Right kidney (tissue), 1 donor: ENCODE data around the gene PNRC2.
A peak's percentile ranks its signal among the peaks of the same experiment; 100 is the strongest.
"Not testable (repeated sequence)": the region's sequence is repeated elsewhere in the genome, so short reads cannot be mapped to it uniquely, and the experiment has no call there.

Experiments
- DNase-seq: peaks from one replicate; pipeline ENCODE4 v3.0.0-alpha.2; 2016

PNRC2 gene

DNA sequence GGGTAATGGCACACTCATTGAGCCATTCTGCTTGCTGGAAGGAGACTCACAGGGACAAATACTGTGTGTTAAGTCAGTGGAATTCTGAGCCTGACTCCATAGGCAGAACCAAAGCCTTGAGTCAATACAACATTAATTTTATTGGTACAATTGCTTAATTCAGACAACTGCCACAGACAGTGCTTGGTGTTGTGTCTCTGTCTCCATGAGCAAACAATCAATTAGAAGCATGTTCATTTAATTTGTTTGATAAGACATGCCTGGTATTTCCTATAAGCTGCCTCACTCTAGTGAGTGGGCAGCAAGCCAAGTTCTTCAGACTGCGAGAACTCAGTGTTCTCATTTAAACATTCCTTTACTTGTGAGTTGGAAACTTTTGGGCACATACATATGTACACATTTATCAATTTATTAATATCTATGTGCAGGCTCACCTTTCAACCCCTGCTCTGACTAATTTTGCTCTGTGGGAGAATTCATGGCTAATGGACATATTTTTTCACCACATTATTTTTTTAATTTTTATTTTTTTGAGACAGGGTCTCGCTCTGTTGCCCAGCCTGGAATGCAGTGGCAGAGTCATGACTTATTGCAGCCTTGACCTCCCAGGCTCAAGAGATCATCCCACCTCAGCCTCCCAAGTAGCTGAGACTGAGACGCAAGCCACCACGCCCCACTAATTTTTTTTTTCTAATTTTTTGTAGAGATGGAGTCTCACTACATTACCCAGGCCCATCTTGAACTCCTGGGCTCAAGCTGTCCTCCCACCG, 25.0 kb downstream of the PNRC2 start:
- peak; percentile 57 for DNase-seq

DNA sequence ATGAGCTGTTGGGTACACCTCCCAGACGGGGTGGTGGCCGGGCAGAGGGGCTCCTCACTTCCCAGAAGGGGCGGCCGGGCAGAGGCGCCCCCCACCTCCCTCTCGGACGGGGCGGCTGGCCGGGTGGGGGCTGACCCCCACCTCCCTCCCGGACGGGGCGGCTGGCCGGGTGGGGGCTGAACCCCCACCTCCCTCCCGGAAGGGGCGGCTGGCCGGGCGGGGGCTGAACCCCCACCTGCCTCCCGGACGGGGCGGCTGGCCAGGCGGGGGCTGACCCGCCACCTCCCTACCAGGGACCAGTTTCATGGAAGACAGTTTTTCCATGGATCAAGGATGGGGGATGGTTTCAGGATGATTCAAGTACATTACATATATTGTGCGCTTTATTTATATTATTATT, 27.4 kb downstream of the PNRC2 start:
- not testable (repeated sequence) for DNase-seq

DNA sequence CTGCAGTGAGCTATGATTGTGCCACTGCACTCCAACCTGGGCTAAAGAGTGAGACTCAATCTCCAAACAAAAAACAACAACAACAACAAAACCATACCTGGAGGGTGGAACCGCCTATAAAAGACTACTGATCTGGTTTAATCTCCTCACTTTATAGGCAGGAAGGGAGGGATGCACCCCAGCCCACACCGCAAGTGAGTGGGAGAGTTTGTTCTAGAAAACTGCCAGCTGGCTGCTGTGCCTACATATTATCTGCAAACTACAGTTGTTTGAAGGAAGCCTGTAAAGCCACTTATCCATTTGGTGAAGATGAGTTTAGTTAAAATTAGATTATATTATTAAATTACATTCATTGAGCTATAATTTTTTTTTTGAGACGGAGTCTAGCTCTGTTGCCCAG, 29.6 kb downstream of the PNRC2 start:
- DNase-seq, result no peak

DNA sequence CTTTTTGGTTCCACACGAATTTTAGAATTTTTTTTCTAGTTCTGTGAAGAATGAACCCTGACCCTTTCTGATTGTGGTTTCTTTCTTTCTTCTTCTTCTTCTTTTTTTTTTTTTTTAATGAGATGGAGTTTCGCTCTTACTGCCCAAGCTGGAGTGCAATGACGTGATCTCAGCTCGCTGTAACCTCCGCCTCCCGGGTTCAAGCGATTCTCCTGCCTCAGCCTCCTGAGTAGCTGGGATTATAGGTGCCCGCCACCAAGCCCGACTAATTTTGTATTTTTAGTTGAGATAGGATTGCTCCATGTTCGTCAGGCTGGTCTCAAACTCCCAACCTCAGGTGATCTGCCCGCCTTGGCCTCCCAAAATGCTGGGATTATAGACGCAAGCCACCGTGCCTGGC, 32.4 kb downstream of the PNRC2 start:
- not testable (repeated sequence) for DNase-seq

DNA sequence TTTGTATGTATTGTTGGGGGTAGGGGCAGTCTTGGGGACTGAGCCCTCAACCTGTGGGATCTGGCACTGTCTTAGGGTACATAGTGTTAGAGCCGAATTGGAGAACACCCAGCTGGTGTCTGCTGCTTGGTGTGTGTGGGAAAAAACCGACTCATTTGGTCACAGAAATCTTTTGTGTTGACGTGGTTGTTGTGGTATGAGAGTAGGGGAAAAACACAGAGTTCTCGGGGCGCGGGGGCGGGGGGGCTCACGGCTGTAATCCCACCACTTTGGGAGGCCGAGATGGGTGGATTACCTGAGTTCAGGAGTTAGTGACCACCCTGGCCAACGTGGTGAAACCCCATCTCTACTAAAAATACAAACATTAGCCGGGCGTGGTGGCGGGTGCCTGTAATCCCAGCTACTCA, 35.8 kb downstream of the PNRC2 start:
- DNase-seq, result no peak

DNA sequence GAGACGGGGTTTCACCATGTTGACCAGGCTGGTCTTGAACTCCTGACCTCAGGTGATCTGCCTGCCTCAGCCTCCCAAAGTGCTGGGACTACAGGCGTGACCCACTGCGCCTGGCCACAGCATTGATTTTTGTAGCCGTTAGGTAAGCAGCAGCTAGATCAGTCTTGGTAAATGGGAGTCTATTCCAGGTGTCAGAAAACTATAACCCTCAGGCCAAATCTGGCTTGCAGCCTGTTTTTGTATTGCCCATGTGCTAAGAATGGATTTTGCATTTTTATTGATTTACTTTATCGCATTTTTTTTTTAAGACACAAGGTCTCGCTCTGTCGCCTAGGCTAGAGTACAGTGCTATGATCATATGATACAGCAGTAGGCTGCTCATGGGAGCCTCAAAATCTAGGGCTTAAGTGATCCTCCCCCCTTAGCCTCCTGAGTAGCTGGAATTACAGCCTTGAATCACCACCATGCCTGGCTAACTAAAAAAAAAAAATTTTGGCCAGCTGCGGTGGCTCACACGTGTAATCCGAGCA, 37.1 kb downstream of the PNRC2 start:
- no peak for DNase-seq

DNA sequence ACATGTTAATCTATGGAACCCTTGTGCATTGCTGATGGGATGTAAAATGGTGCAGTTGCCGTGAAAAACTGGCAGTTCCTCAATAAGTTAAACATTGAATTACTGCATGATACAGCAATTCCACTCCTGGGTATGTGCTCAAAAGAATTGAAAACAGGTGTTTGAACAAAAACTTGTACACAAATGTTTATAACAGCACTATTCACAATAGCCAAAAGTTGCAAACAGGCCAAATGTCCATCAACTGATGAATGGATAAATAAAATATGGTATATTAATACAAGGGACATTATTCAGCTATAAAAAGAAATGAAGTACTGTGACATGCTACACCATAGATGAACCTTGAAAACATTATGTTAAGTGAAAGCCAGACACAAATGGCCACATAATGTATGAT, 38.2 kb downstream of the PNRC2 start:
- no peak for DNase-seq

DNA sequence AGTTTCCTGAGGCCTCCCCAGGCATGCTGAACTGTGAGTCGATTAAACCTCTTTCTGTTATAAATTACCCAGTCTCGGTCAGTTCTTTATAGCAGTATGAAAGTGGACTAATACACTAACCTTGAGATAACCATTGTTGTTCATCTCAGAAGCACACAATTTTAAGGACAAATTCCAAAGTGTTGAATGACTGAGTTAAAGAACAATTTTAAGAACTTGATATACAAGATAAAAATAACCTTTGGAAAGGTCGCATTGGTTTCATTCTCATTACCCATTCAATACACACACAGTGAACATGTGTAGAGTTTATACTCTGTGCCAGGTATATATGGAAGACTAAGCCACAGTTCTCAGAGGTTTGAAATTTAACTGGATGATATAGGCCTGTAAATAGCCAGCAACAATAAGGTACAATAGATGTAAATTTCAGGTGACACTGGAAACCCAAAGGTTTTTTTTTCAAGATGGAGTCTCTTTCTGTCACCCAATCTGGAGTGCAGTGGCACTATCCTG, 39.6 kb downstream of the PNRC2 start:
- DNase-seq, result no peak

DNA sequence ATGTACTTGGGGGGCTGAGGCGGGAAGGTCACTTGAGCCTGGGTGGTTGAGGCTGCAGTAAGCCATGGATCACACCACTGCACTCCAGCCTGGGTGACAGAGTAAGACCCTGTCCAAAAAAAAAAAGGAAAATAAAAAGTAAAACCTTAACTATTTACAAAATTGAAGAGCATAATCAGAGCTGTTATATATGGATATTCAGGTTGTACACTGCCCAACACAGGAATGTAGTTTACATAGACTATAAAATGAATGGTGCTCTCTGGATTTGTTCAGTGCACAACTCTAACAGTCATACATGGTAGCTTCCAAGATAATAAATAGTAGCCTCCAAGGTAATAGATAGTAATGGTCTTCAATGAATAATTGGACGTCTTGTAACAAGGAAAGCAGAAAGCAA, 43.1 kb downstream of the PNRC2 start:
- DNase-seq, result no peak

DNA sequence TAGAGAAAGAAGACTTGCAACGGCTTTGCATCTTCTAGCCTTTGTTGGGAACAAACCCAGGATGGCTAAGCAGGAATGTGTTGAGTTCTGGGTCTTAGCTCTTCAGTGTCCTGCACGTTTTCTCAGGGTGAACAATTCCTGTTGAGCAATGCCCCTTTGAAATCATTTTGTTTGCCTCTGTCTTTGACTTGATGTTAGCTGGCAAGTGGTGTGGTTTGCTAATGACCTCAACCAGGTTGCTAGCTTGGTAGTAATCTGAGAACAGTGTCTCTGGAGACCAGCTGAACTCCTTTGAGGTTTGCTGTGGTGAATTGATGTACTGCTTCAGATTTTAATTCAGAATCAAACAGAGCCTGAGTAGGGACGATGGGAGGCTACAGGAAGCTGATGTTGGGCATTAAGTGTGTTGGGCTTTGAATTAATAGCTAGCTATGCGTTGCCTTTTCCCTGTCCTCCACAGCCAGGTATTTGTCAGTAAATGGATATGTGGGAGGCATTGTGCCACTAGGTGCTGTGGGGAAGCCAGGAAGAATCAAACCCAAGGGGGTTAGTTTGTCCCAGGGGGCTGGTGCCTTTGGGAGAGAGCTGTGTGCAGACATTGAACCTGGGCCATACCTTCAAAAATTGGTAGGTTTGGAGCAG, 43.8 kb downstream of the PNRC2 start:
- DNase-seq, result no peak

DNA sequence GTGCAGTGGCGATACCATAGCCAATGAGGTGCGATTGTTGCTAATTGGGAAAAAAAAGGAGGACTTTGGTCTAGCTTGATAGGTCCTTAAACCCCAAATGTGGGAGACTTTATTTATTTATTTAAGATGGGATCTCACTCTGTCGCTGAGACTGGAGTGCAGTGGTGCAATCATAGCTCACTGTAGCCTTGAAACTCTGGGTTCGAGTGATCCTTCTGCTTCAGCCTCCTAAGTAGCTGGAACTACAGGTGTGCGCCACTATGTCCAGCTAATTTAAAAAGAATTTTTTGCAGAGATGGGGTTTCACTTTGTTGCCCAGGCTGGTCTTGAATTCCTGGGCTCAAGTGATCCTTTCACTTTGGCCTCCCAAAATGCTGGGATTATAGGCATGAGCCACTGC, 44.5 kb downstream of the PNRC2 start:
- DNase-seq, result no peak

DNA sequence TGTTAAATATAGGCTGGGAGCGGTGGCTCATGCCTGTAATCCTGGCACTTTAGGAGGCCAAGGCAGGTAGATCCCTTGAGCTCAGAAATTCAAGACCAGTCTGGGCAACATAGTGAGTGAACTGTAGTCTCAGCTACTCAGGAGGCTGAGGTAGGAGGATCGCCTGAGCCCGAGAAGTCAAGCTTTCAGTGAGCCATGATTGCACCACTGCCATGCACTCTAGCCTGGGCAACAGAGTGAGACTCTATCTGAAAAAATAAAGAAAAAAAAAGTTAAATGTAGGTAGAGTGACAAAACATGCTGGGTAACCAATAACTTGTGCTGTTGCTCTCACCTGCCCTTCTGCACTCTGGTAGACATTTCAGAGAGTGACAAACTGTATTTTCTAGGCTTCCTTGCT, 45.5 kb downstream of the PNRC2 start:
- DNase-seq, result no peak

DNA sequence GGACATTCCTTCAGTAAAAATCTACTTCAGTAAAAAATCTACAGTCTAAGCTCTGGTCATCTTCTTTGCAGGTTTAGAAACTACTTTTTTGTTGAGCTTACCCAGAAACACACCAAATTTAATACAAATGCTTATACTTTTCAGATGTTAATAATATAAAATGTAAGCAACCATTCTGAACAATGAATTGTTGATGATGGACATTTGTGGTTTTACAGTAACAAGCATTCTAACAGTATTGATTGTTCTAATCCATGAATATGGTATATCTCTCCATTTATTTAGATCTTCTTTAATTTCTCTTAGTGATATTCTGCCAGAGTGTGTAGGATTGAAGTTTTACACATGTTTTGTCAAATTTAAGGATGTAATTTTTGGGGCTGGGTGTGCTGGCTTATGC, 47.5 kb downstream of the PNRC2 start:
- no peak for DNase-seq

DNA sequence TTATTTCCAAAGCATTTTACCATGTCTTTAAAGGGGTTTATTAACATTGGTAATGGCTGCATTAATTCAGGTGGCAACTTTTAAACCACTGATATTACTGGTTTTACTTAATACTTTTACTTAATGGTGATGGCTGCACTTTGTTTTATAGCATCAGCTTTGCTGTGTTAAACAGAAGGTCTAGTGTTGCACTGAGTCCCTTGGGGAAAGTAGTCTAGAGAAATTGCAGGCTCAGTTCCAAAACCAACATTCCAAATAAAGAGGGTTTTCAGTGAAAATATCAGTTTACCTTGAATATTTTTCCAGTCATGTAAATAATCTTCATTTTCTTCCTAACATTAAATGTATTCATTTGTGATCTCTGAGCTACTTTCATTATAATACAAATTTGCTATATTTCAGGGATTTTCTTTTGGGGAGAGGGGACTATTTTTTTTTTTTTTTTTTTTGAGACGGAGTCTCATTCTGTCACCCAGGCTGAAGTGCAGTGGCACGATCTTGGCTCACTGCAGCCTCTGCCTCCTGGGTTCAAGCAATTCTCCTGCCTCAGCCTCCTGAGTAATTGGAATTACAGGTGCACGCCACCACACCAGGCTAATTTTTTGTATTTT, 49.1 kb downstream of the PNRC2 start:
- DNase-seq, result not testable (repeated sequence)

DNA sequence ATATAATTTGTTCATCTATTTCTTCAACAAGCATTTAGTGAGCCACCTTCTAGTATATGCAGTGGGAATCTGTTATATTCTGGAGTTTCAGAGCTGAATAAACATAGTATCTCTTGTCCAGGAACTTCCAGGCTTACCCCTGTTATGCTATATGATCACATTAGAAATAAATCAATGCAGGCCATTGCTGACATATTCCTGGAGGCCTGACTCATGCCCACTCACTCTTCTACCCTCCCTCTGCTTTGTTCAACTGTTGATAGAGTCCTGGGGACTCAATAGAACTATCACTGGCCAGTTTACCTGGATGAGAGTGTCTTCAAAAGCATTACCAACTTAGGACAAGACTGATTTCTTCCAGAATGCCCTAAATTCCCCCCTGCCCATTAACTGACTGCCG, 49.8 kb downstream of the PNRC2 start:
- DNase-seq, result no peak

DNA sequence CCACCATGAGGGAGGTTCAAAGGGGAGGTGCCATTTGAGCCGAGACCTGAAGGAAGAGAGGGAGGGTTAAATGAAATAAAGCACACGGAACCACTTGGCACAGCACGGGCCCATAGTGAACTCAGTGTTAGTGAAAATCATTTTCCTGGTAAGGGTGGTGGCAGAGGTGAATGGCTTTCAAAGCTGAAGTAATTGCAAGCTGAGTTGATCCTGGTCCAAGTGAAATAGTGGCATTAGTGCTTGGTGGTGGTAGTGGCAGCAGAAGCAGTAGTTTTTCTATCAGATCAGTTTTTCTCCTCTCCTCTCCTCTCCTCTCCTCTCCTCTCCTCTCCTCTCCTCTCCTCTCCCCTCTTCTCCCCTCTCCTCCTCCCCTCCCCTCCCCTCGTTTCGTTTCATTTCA, 51.0 kb downstream of the PNRC2 start:
- DNase-seq, result no peak

DNA sequence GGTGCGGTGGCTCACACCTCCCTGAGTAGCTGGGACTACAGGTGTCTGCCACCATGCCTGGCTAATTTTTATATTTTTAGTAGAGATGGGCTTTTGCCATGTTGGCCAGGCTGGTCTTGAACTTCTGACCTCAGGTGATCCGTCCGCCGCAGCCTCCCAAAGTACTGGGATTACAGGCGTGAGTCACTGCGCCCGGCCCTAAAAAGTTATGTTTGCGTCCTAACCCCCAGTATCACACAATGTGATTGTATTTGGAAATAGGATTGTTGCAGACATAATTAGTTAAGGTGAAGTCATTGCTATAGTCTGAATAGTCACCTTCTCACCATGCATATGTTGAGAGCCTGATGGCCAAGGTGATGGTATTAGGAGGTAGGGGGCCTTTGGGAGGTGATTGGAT, 53.2 kb downstream of the PNRC2 start:
- DNase-seq, result not testable (repeated sequence)
